H1 (cell line): ENCODE results near the gene DMWD. TPM values are rescaled to one million over a fixed set of nuclear protein-coding genes. Genes with fewer than 3 reads are reported as not detected.

Experiments
- RAD21 ChIP-seq, 2 experiments: IDR thresholded peaks in 1 of 2; conservative IDR thresholded peaks in 1 of 2; 2 replicates each; pipeline ENCODE4 v1.6.1; 2011; ENCODE audit warnings: low read depth in 2 of 2, low read length in 2 of 2, improper control_type of control experiment in 1 of 2, inconsistent platforms in 1 of 2, mild to moderate bottlenecking in 1 of 2, moderate library complexity in 1 of 2
- polyA plus RNA-seq, 7 experiments: library from polyadenylated mRNA; depleted of rRNA in 3 of 7; stranded (reverse) in 5 of 7; unstranded in 2 of 7; fragments of >200 nt in 5 of 7; fragments of 200-250 nt in 2 of 7; gene quantifications; 1 replicate in 5 of 7; 2 replicates in 1 of 7; 4 replicates in 1 of 7; pipeline versions ENCODE4 v1.2.1 to v1.2.3, GENCODE V29; 2011 to 2013; ENCODE audit warnings: missing spikeins in 2 of 7, mixed read lengths in 2 of 7
- total RNA-seq: library from RNA; stranded (reverse); fragmentation: NEBNext Ultra II Directional; extraction: Animal tissue kit (Norgen Biotek cat#: 25700); gene quantifications from 2 replicates; pipeline ENCODE4 v1.2.1, GENCODE V29; 2021

The DMWD gene
- total and polyA plus RNA-seq, 2 of the 8 experiments (the other 6 are each of a cell fraction or from before 2014, with no cell fraction given): 13.6 to 41.0 TPM

GRCh38 chr19:45753548-45753947 lies 39.1 kb downstream of the DMWD start (continued):
- peak; percentile 17 to 39; a peak in 3 of 4 replicates for TF ChIP-seq RAD21 (IDR thresholded peaks at IDR 0.05 in 1 of 2, conservative IDR thresholded peaks at IDR 0.05 in 1 of 2; ENCODE audit: low read depth in 2 of 2, low read length in 2 of 2)
